MM.1S (cell line): Measurements from ENCODE around the gene ALS2.

Experiments used
- EZH2 ChIP-seq: fragments of 300-600 bp; sonication (generic); optimal IDR thresholded peaks from 2 replicates; pipeline ENCODE3; 2017; ENCODE audit warnings: low read depth, mild to moderate bottlenecking, antibody characterized with exemption, low read length, mixed read lengths
- TF ChIP-seq, protein P1 (sequence below): fragments of 300-600 bp; sonication (generic); IDR thresholded peaks from 2 replicates; pipeline ENCODE4 v1.5.1; 2016; ENCODE audit warnings: antibody characterized with exemption, low read length, mixed read lengths

- TF ChIP-seq, protein P1, sequence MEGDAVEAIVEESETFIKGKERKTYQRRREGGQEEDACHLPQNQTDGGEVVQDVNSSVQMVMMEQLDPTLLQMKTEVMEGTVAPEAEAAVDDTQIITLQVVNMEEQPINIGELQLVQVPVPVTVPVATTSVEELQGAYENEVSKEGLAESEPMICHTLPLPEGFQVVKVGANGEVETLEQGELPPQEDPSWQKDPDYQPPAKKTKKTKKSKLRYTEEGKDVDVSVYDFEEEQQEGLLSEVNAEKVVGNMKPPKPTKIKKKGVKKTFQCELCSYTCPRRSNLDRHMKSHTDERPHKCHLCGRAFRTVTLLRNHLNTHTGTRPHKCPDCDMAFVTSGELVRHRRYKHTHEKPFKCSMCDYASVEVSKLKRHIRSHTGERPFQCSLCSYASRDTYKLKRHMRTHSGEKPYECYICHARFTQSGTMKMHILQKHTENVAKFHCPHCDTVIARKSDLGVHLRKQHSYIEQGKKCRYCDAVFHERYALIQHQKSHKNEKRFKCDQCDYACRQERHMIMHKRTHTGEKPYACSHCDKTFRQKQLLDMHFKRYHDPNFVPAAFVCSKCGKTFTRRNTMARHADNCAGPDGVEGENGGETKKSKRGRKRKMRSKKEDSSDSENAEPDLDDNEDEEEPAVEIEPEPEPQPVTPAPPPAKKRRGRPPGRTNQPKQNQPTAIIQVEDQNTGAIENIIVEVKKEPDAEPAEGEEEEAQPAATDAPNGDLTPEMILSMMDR: no peak
- no peak for TF ChIP-seq EZH2
These were observed 82.0 kb downstream of the ALS2 start, which contains the start of gene MPP4 for GRCh38 chr2:201698588-201699226.
